Spleen (tissue), 7 donors: ENCODE results near the gene YTHDC2.

ENCODE experiments used
- POLR2A ChIP-seq, 3 donors: fragments of 450-650 bp; IDR thresholded peaks; one replicate each; pipeline ENCODE4 v1.5.1; 2017; ENCODE audit warnings: antibody characterized with exemption in 3 of 3, mild to moderate bottlenecking in 1 of 3
- POLR2AphosphoS5 ChIP-seq, 3 donors: sonication (generic); formaldehyde crosslinking; IDR thresholded peaks; one replicate each; pipeline ENCODE4 v1.5.1; 2017; ENCODE audit warnings: antibody characterized with exemption in 3 of 3
- TF ChIP-seq, protein P1 (sequence below), 11 experiments: fragments of 200-600 bp in 7 of 11; fragments of 450-650 bp in 4 of 11; sonication (generic) in 4 of 11; IDR thresholded peaks in 8 of 11; conservative IDR thresholded peaks in 3 of 11; 1 replicate in 7 of 11; 2 replicates in 4 of 11; pipeline versions ENCODE4 v1.4.0 to v1.8.0; 2016 to 2021; ENCODE audit warnings: antibody characterized with exemption in 11 of 11, inconsistent platforms in 4 of 11, mild to moderate bottlenecking in 1 of 11
- donor health status: DM: no; HTN: no; CAD: no; lungs with moderate emphysema.
- donor health status: DM: no; HTN: no; CAD: no.
- donor health status: DM: no; HTN: no; CAD: no.

DNA sequence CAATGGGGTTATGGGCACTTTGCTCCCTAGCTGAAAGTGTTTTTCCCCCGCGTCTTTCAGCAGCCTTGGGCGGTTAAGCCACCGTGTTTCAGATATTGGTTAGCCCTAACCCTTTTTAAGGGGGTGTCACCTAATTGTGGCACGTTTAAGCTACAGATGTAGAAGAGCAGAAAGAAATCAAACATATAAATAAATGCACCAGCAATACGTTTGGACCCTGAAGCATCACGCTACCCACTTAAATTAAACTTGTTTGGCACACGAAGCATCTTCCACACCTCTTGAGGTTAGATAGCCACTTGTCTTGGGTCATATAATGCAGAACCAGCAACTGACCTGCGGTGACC is 768 bp downstream of the YTHDC2 start:
- TF ChIP-seq POLR2AphosphoS5 (IDR thresholded peaks at IDR 0.05) (no peak), POLR2A (IDR thresholded peaks at IDR 0.05) (no peak)
- TF ChIP-seq, protein P1, sequence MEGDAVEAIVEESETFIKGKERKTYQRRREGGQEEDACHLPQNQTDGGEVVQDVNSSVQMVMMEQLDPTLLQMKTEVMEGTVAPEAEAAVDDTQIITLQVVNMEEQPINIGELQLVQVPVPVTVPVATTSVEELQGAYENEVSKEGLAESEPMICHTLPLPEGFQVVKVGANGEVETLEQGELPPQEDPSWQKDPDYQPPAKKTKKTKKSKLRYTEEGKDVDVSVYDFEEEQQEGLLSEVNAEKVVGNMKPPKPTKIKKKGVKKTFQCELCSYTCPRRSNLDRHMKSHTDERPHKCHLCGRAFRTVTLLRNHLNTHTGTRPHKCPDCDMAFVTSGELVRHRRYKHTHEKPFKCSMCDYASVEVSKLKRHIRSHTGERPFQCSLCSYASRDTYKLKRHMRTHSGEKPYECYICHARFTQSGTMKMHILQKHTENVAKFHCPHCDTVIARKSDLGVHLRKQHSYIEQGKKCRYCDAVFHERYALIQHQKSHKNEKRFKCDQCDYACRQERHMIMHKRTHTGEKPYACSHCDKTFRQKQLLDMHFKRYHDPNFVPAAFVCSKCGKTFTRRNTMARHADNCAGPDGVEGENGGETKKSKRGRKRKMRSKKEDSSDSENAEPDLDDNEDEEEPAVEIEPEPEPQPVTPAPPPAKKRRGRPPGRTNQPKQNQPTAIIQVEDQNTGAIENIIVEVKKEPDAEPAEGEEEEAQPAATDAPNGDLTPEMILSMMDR (IDR thresholded peaks at IDR 0.05 in 8 of 11, conservative IDR thresholded peaks at IDR 0.05 in 3 of 11), result no peak
